Muscle of leg (tissue), 11 donors: ENCODE data around the gene TXN2. TPM values are rescaled to one million over a fixed set of nuclear protein-coding genes. Genes with fewer than 3 reads are reported as not detected.
A peak's percentile ranks its signal among the peaks of the same experiment; 100 is the strongest.

Experiments used
- DNase-seq: peaks from one replicate; pipeline ENCODE4 v3.0.0; 2013
- H3K27ac ChIP-seq: one replicate; pipeline ENCODE4 v1.5.1; 2013; ENCODE audit warnings: mild to moderate bottlenecking, low read length, control low read depth
- H3K27me3 ChIP-seq: one replicate; pipeline ENCODE4 v1.6.1; 2013; ENCODE audit warnings: low read length; ENCODE audit not compliant: control insufficient read depth, insufficient read depth
- H3K36me3 ChIP-seq: one replicate; pipeline ENCODE4 v1.6.1; 2013; ENCODE audit warnings: low read length; ENCODE audit not compliant: control insufficient read depth, insufficient read depth
- H3K4me1 ChIP-seq: one replicate; pipeline ENCODE4 v1.6.1; 2013; ENCODE audit warnings: low read length; ENCODE audit not compliant: control insufficient read depth, insufficient read depth
- H3K4me3 ChIP-seq: one replicate; pipeline ENCODE4 v1.5.1; 2013; ENCODE audit warnings: low read length, control low read depth
- H3K9me3 ChIP-seq: replicated peaks from 2 replicates; pipeline ENCODE4 v1.6.1; 2013; ENCODE audit warnings: low read depth, low read length; ENCODE audit not compliant: control insufficient read depth
- WGBS: methylation state at CpG from one replicate; pipeline ENCODE4 v1.1.5; 2013; ENCODE audit warnings: missing lambda C conversion rate; ENCODE audit not compliant: insufficient coverage; 5-methylcytosine and 5-hydroxymethylcytosine counted together
- polyA plus RNA-seq, 8 donors: library from polyadenylated mRNA; unstranded; fragments of 120-200 nt; gene quantifications; one replicate each; pipeline versions ENCODE4 v1.2.1 to v1.2.3, GENCODE V29; 2013; ENCODE audit warnings: inconsistent platforms in 1 of 8, low replicate concordance in 1 of 8; ENCODE audit not compliant: insufficient read length in 8 of 8, insufficient read depth in 1 of 8
- total RNA-seq: library from RNA; stranded (reverse); fragments of 120-200 nt; gene quantifications from one replicate; pipeline ENCODE4 v1.2.4, GENCODE V29; 2013

TXN2 gene
- total and polyA plus RNA-seq, 9 donors: 25.5 to 127 (median 115) TPM

DNA sequence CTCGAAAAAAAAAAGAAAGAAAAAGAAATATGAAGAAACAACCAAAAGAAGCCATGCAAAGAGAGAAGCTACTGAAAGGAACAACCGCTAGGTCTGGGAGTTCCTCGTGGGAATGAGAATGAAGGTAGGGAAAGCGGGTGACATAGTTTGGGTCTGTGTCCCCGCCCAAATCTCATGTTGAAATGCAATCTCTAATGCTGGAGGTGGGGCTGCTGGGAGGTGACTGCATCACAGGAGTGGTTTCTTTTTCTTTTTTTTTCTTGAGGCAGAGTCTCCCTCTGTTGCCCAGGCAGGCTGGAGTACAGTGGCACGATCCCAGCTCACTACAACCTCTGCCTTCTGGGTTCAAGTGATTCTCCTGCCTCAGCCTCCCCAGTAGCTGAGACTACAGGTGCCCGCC is 9.7 kb upstream of the TXN2 start:
- Histone ChIP-seq H3K27me3 (no peaks in the 10 kb centered on the region), H3K9me3 (no peaks in the 10 kb centered on the region), H3K27ac (no peak overlapping the region), H3K36me3 (peaks cover 56% of the 10 kb centered on the region), H3K4me3 (no peak overlapping the region), H3K4me1 (peaks cover 15% of the 10 kb centered on the region)
- no peak for DNase-seq
- 87% methylated on average over 5 of the region's 7 CpGs for WGBS

DNA sequence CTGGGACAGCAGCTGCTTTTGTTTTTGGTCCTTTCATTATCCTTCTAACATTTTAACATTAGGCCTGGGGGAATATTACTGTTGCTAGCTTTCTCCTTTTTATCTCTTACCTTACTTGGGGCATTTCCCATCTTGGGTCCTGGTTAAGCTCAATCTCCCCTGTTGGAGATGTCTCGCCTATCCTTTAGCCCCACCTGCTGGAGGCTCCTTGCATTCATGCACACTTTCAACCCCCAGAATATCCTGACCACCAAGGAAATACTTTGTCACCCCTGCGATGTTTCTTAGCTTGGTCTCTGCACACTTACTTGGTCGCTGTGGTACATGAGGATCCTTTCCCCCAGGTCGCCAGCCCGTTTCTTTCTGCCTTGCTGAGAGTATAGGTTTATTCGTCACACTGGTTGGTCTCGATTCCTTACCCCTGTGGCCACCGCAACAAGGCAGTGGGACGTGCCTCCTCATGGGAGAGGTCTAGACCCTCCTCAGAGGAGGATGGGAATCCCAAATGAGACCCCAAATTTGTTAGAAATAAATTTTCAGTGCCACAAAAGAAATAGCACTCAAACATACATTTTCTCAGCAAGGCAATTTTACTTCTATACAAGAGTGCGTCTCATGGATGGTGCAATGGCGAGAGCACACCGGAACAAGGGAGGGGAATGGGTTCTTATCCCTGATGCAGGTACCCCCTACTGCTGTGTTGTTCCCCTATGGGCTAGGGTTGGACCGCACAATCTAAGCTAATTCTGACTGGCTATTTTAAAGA is 5.4 kb upstream of the TXN2 start:
- WGBS: 88% methylated on average over 12 of the region's 13 CpGs
- Histone ChIP-seq H3K4me3 (no peak overlapping the region), H3K27ac (no peak overlapping the region), H3K27me3 (no peaks in the 10 kb centered on the region), H3K36me3 (peaks cover 35% of the 10 kb centered on the region), H3K4me1 (peaks cover 11% of the 10 kb centered on the region), H3K9me3 (no peaks in the 10 kb centered on the region)
- no peak for DNase-seq

- DNase-seq: no peak
- Histone ChIP-seq H3K9me3 (no peaks in the 10 kb centered on the region), H3K4me3 (peak overlapping the region; percentile 92), H3K36me3 (peaks cover 42% of the 10 kb centered on the region), H3K4me1 (peaks cover 15% of the 10 kb centered on the region), H3K27ac (peak overlapping the region; percentile 99), H3K27me3 (no peaks in the 10 kb centered on the region)
- WGBS: 15% methylated on average over 4 of the region's 9 CpGs
Observed at GRCh38 chr22:36480941-36481392, 473 bp downstream of the TXN2 start.

DNA sequence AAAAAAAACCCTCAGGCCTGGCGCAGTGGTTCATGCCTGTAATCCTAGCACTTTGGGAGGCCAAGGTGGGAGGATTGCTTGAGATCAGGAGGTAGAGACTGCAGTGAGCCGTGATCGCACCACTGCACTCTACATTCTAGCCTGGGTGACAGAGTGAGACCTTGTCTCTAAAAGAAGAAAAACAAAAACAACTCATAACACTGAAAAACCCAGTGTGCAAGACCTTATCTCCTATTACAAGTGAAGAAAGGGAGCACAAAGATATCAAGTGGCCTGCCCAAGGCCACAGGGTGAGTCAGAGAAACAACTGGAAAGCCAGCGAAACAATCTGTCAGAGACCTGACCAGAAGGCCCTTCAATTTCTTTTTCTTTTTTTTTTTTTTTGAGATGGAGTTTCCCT is 2.5 kb downstream of the TXN2 start:
- no peak overlapping the region for H3K27ac ChIP-seq
- WGBS: no CpG with 5 or more reads among the region's 4 CpGs
- peaks cover 62% of the 10 kb centered on the region for H3K36me3 ChIP-seq

DNA sequence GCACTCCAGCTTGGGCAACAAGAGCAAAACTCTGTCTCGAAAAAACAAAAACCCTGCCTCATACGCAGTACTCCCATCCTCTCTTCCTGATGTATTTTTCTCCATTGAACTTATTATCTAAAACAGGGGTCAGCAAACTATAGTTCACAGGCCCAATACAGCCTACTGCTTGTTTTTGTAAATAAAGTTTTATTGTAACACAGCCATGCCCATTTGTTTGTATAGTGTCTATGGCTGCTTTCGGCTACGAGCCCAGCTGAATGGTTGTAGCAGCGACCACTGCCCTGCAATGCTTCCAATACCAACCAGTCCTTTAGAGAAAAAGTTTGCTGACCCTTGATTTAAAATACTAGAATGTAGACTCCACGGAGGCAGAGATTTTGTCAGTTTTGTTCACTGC is 6.1 kb downstream of the TXN2 start:
- H3K27me3 ChIP-seq: no peaks in the 10 kb centered on the region
- 100% methylated on average over 1 of the region's 6 CpGs for WGBS
- no peak overlapping the region for H3K4me3 ChIP-seq
- no peak overlapping the region for H3K27ac ChIP-seq
- no peak for DNase-seq
- no peaks in the 10 kb centered on the region for H3K9me3 ChIP-seq
- peaks cover 4% of the 10 kb centered on the region for H3K4me1 ChIP-seq
- H3K36me3 ChIP-seq: peaks cover 90% of the 10 kb centered on the region

More for the DNA sequence above, 2.5 kb downstream of the TXN2 start:
- no peak overlapping the region for H3K4me3 ChIP-seq
- no peaks in the 10 kb centered on the region for H3K9me3 ChIP-seq
- DNase-seq: no peak
- peaks cover 15% of the 10 kb centered on the region for H3K4me1 ChIP-seq
- H3K27me3 ChIP-seq: no peaks in the 10 kb centered on the region

GRCh38 chr22:36472689-36473088 is 8.8 kb downstream of the TXN2 start:
- Histone ChIP-seq H3K9me3 (no peaks in the 10 kb centered on the region), H3K4me3 (no peak overlapping the region), H3K27me3 (no peaks in the 10 kb centered on the region), H3K27ac (no peak overlapping the region), H3K36me3 (peaks cover 80% of the 10 kb centered on the region), H3K4me1 (peaks cover 8% of the 10 kb centered on the region)
- no peak for DNase-seq
- WGBS: 58% methylated on average over 5 of the region's 13 CpGs

DNA sequence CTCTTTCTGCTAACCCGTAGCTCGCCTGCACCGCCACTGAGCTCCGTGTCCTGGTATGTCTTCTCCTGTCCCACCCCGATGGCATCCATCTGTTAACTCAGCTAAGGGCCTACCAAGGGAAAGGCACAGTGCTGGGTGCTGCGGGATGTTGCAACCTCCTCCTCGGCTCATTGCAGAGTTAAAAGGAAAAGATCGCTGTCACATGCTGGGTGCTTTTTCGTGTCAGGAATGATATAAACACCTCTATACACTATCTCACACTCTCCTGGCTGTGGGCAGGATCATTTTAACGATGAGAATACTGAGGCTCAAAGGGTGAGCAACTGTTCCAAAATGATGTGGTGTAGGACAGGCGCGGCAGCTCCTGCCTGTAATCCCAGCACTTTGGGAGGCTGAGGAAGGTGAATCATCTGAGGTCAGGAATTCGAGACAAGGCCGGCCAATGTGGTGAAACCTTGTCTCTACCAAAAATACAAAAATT is 10.1 kb downstream of the TXN2 start:
- Histone ChIP-seq H3K27ac (no peak overlapping the region), H3K27me3 (no peaks in the 10 kb centered on the region), H3K36me3 (peaks cover 80% of the 10 kb centered on the region), H3K9me3 (no peaks in the 10 kb centered on the region), H3K4me3 (no peak overlapping the region), H3K4me1 (peaks cover 13% of the 10 kb centered on the region)
- no peak for DNase-seq
- 93% methylated on average over 7 of the region's 14 CpGs for WGBS

DNA sequence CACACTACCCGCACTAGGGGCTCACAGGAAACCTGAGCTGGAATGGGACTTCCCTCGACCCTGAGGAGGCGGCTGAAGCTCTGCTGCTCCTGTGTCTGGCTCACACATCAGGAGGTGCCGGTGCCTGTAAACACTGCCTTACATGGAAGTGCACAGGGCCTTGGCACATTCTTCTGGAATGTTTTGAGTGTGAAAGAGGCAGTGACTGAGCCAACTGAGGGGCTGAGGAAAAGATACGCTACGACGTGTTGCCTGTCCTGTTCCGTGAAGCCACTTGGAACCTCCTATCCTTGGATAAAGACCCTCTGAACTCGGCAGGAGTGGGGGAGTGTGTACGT is 10.5 kb downstream of the TXN2 start:
- Histone ChIP-seq H3K9me3 (no peaks in the 10 kb centered on the region), H3K4me3 (no peak overlapping the region), H3K27ac (no peak overlapping the region), H3K4me1 (peaks cover 17% of the 10 kb centered on the region), H3K36me3 (peaks cover 80% of the 10 kb centered on the region), H3K27me3 (no peaks in the 10 kb centered on the region)
- no peak for DNase-seq
- WGBS: 55% methylated on average over 8 of the region's 10 CpGs

GRCh38 chr22:36470162-36470993 is 11.1 kb downstream of the TXN2 start:
- H3K4me3 ChIP-seq: no peak overlapping the region
- no peak overlapping the region for H3K27ac ChIP-seq
- no peaks in the 10 kb centered on the region for H3K27me3 ChIP-seq
- H3K36me3 ChIP-seq: peaks cover 80% of the 10 kb centered on the region
- no peaks in the 10 kb centered on the region for H3K9me3 ChIP-seq
- DNase-seq: peak; percentile 91
- WGBS: 50% methylated on average over 2 of the region's 14 CpGs
- H3K4me1 ChIP-seq: peaks cover 23% of the 10 kb centered on the region

DNA sequence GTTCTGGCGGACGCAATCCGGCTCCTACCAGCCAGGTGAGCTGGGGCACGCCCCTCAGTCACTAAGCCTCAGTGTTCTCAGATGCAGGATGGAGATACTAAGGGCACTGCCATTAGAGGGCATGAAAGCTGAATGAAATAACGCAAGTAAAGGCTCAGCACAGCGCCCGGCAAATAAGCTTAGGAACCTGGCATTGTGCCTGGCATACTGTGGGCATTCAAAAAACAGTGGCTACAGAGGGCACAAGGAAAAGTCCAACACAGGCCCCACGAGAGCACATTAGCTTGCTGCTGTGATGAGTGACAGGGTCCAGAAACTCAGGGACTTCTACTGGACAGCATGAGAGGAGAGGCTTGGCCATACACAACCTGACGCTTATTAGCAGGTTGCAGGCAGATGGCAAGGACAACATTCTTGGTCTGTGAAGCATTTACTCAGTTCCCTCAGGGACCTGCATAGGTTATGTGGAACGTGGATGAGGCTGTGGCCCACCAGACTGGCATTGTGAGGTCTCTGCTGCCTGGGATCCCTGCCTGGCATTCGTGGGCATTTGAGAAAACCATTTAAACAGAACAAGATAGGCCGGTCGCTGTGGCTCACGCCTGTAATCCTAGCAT is 12.2 kb downstream of the TXN2 start:
- Histone ChIP-seq H3K9me3 (no peaks in the 10 kb centered on the region), H3K36me3 (peaks cover 72% of the 10 kb centered on the region), H3K27ac (no peak overlapping the region), H3K4me3 (no peak overlapping the region), H3K27me3 (no peaks in the 10 kb centered on the region), H3K4me1 (peaks cover 31% of the 10 kb centered on the region)
- 87% methylated on average over 13 of the region's 14 CpGs for WGBS
- DNase-seq: no peak
